WTC11 (cell line): ENCODE data around the gene RAB5IF. TPM values are rescaled to one million over a fixed set of nuclear protein-coding genes. Genes with fewer than 3 reads are reported as not detected.

Source experiments
- ATAC-seq: fragments of 200-7000 bp; cut with Tn5 transposase; 2 replicates; pipeline ENCODE4 v1.10.0; 2021; ENCODE audit warnings: mild to moderate bottlenecking, moderate library complexity
- CTCF ChIA-PET: fragments of 300-600 bp; sonication (Branson Sonifier 250); formaldehyde crosslinking; loops from one replicate; lab custom pipeline; 2021; ENCODE audit warnings: antibody characterized with exemption; lab: Charles Lee
- POLR2A ChIA-PET: fragments of 350-600 bp; sonication (Branson Sonifier 250); formaldehyde crosslinking; loops from one replicate; lab custom pipeline; 2021; ENCODE audit warnings: antibody characterized with exemption; lab: Charles Lee
- DNase-seq: peaks from one replicate; pipeline ENCODE4 v3.0.0; 2021; ENCODE audit warnings: low spot score
- H3K27ac Mint-ChIP-seq: 2 replicates; pipeline ENCODE4 v1.8.0; 2021; ENCODE audit warnings: mixed read lengths
- H3K27me3 Mint-ChIP-seq: 2 replicates; pipeline ENCODE4 v1.8.0; 2021; ENCODE audit warnings: low read depth, mild to moderate bottlenecking, moderate library complexity, mixed read lengths
- H3K36me3 Mint-ChIP-seq: 2 replicates; pipeline ENCODE4 v1.8.0; 2021; ENCODE audit warnings: mixed read lengths
- H3K4me1 Mint-ChIP-seq: 2 replicates; pipeline ENCODE4 v1.8.0; 2022; ENCODE audit warnings: mixed read lengths
- H3K4me3 Mint-ChIP-seq: 2 replicates; pipeline ENCODE4 v1.8.0; 2021; ENCODE audit warnings: mild to moderate bottlenecking, moderate library complexity, mixed read lengths
- H3K9me3 Mint-ChIP-seq: 2 replicates; pipeline ENCODE4 v1.8.0; 2021; ENCODE audit warnings: mixed read lengths
- ELF4 ChIP-seq: sonication (generic); formaldehyde crosslinking; IDR thresholded peaks from 2 replicates; pipeline ENCODE4 v1.8.1; 2022; ENCODE audit warnings: low read depth, mild to moderate bottlenecking, moderate library complexity, missing genetic modification reagents
- EMX1 ChIP-seq: fragments of 250-450 bp; sonication (Bioruptor Pico); IDR thresholded peaks from 2 replicates; pipeline ENCODE4 v1.8.0; 2021; ENCODE audit warnings: mild to moderate bottlenecking
- ERG ChIP-seq: fragments of 250-450 bp; sonication (Bioruptor Pico); IDR thresholded peaks from 2 replicates; pipeline ENCODE4 v1.8.0; 2021; ENCODE audit warnings: mild to moderate bottlenecking
- ETV6 ChIP-seq: sonication (generic); formaldehyde crosslinking; IDR thresholded peaks from 2 replicates; pipeline ENCODE4 v1.8.1; 2022; ENCODE audit warnings: mild to moderate bottlenecking, missing genetic modification reagents
- FOXK1 ChIP-seq: sonication (generic); formaldehyde crosslinking; IDR thresholded peaks from 2 replicates; pipeline ENCODE4 v1.8.0; 2022; ENCODE audit warnings: mild to moderate bottlenecking, moderate library complexity, missing genetic modification reagents
- GRHL2 ChIP-seq: fragments of 250-450 bp; sonication (Bioruptor Pico); IDR thresholded peaks from 2 replicates; pipeline ENCODE4 v1.8.0; 2022; ENCODE audit warnings: mild to moderate bottlenecking, moderate library complexity; ENCODE audit not compliant: insufficient replicate concordance, severe bottlenecking
- GTF2I ChIP-seq: fragments of 250-450 bp; sonication (Bioruptor Pico); conservative IDR thresholded peaks from 2 replicates; pipeline ENCODE4 v1.4.0; 2021; ENCODE audit warnings: mild to moderate bottlenecking
- IRF2 ChIP-seq: sonication (generic); formaldehyde crosslinking; IDR thresholded peaks from 2 replicates; pipeline ENCODE4 v1.8.0; 2022; ENCODE audit warnings: low read depth, missing genetic modification reagents, borderline replicate concordance
- MXD4 ChIP-seq: fragments of 250-450 bp; sonication (Bioruptor Pico); IDR thresholded peaks from 2 replicates; pipeline ENCODE4 v1.8.0; 2021; ENCODE audit warnings: mild to moderate bottlenecking, moderate library complexity, borderline replicate concordance
- OVOL2 ChIP-seq: fragments of 250-450 bp; sonication (Bioruptor Pico); IDR thresholded peaks from 2 replicates; pipeline ENCODE4 v1.9.0; 2021; ENCODE audit warnings: mild to moderate bottlenecking, borderline replicate concordance
- PRDM15 ChIP-seq: sonication (generic); formaldehyde crosslinking; IDR thresholded peaks from 2 replicates; pipeline ENCODE4 v1.8.0; 2022; ENCODE audit warnings: missing genetic modification reagents
- SMAD3 ChIP-seq: sonication (generic); formaldehyde crosslinking; IDR thresholded peaks from 2 replicates; pipeline ENCODE4 v1.8.0; 2022; ENCODE audit warnings: missing genetic modification reagents, mild to moderate bottlenecking, borderline replicate concordance
- TEAD1 ChIP-seq: sonication (generic); formaldehyde crosslinking; IDR thresholded peaks from 2 replicates; pipeline ENCODE4 v1.8.0; 2022; ENCODE audit warnings: mild to moderate bottlenecking, missing genetic modification reagents
- ZNF121 ChIP-seq: sonication (generic); formaldehyde crosslinking; IDR thresholded peaks from 2 replicates; pipeline ENCODE4 v1.8.0; 2023; ENCODE audit warnings: missing genetic modification reagents
- ZNF263 ChIP-seq: sonication (generic); formaldehyde crosslinking; IDR thresholded peaks from 2 replicates; pipeline ENCODE4 v1.8.1; 2022; ENCODE audit warnings: low read depth, mild to moderate bottlenecking, moderate library complexity, missing genetic modification reagents
- ZNF317 ChIP-seq: sonication (generic); formaldehyde crosslinking; IDR thresholded peaks from 2 replicates; pipeline ENCODE4 v1.8.1; 2023; ENCODE audit warnings: low read depth, mild to moderate bottlenecking, moderate library complexity, missing genetic modification reagents, borderline replicate concordance
- ZNF416 ChIP-seq: fragments of 250-450 bp; sonication (Bioruptor Pico); IDR thresholded peaks from 2 replicates; pipeline ENCODE4 v1.9.0; 2021; ENCODE audit warnings: mild to moderate bottlenecking, inconsistent platforms
- ZNF425 ChIP-seq: fragments of 250-450 bp; sonication (Bioruptor Pico); conservative IDR thresholded peaks from 2 replicates; pipeline ENCODE4 v1.9.0; 2021; ENCODE audit warnings: mild to moderate bottlenecking
- ZSCAN18 ChIP-seq: fragments of 250-450 bp; sonication (Bioruptor Pico); IDR thresholded peaks from 2 replicates; pipeline ENCODE4 v2.1.2; 2022; ENCODE audit warnings: mild to moderate bottlenecking, moderate library complexity
- total RNA-seq: library from RNA; stranded (reverse); gene quantifications from 3 replicates; pipeline ENCODE4 v1.2.3, GENCODE V29; 2021

Gene RAB5IF
- total RNA-seq, 1 experiment from 2014 or later = 88.4 TPM

GRCh38 chr20:36611625-36612024, 6.0 kb downstream of the RAB5IF start:
- Mint-ChIP-seq H3K4me1 (peaks cover 9% of the 10 kb centered on the region), H3K27ac (no peak overlapping the region), H3K27me3 (no peaks in the 10 kb centered on the region), H3K9me3 (no peaks in the 10 kb centered on the region), H3K4me3 (no peak overlapping the region), H3K36me3 (peaks cover 50% of the 10 kb centered on the region)
- ATAC-seq = no peak
- ChIA-PET CTCF (interaction anchor here (0.5 to 2.3 kb wide), 6 partner anchors 19 to 162 kb away, joined by 3 to 16 read pairs (median 6); partner anchors contain the start of genes DSN1 and MYL9), POLR2A (interaction anchor here (0.6 kb wide), 1 partner anchor 60 kb away, joined by 3 read pairs; no protein-coding TSS in a partner anchor)
- no peak for DNase-seq
- TF ChIP-seq GTF2I = no peak
- no peak for TF ChIP-seq ETV6 (CRISPR knock-in tag)
- no peak for TF ChIP-seq ZSCAN18 (CRISPR knock-in tag)
- TF ChIP-seq ZNF416 (CRISPR knock-in tag) = no peak
- TF ChIP-seq IRF2 (CRISPR knock-in tag) = no peak
- no peak for TF ChIP-seq TEAD1 (CRISPR knock-in tag)
- no peak for TF ChIP-seq ZNF263 (CRISPR knock-in tag)
- TF ChIP-seq GRHL2 (CRISPR knock-in tag) = no peak
- TF ChIP-seq PRDM15 = no peak
- TF ChIP-seq ZNF425 (CRISPR knock-in tag) = no peak
- no peak for TF ChIP-seq SMAD3 (CRISPR knock-in tag)
- TF ChIP-seq MXD4 (CRISPR knock-in tag) = no peak
- no peak for TF ChIP-seq ZNF121
- TF ChIP-seq EMX1 (CRISPR knock-in tag) = no peak
- no peak for TF ChIP-seq ERG (CRISPR knock-in tag)
- no peak for TF ChIP-seq OVOL2 (CRISPR knock-in tag)
- TF ChIP-seq ELF4 (CRISPR knock-in tag) = no peak

GRCh38 chr20:36613974-36614373, 8.4 kb downstream of the RAB5IF start:
- Mint-ChIP-seq H3K27me3 (no peaks in the 10 kb centered on the region), H3K9me3 (no peaks in the 10 kb centered on the region), H3K4me1 (no peaks in the 10 kb centered on the region), H3K4me3 (no peak overlapping the region), H3K27ac (no peak overlapping the region), H3K36me3 (peaks cover 38% of the 10 kb centered on the region)
- no peak for DNase-seq
- POLR2A ChIA-PET = no interaction called here
- TF ChIP-seq ZNF317 = no peak
- TF ChIP-seq FOXK1 = no peak
- ATAC-seq = no peak
- CTCF ChIA-PET = interaction anchor here (1.4 kb wide), 2 partner anchors 9 to 249 kb away, joined by 4 to 5 read pairs; partner anchors contain the start of gene RAB5IF
